T-helper 1 cell treated with Interleukin-12 subunit alpha and Interleukin-12 subunit beta and Interleukin-4 antibody, amounts not matched to agents 30 ng/mL and 1 ng/mL, for 36 hours (primary cell): ENCODE measurements around the gene KCNA2. TPM values are rescaled to one million over a fixed set of nuclear protein-coding genes. Genes with fewer than 3 reads are reported as not detected.

Experiments used
- intact Hi-C: fragments of 100-400 bp; cut with micrococcal nuclease; formaldehyde crosslinking; loops from one replicate; pipeline ENCODE4 v1.15.1; 2024
- total RNA-seq: library from RNA; stranded (reverse); gene quantifications from 2 replicates; pipeline ENCODE4 v1.2.3, GENCODE V29; 2022

The KCNA2 gene
- total RNA-seq, 1 donor from 2014 or later, result 10.7 TPM

- intact Hi-C loops, result no loop called here
Observed at GRCh38 chr1:110573314-110573713, 32.8 kb downstream of the KCNA2 start.

DNA sequence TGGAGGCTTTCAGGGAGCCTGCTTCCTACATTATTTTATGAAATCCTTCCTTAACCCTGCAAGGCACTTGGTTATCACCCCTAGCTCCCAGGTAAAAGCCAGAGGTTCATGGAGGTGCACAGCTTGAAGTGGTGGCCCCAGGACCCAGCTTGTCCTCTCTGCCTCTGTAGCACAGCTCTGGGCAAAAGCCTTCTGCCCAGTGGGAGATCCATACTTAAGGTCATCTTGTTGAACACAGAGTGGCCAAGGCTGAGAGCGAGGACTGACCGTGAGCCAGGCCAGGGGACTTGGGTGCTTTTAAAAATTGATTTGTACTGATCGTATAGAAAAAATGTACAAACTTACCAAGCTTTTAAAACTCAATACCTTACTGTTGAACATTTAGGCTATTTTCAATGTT lies 33.4 kb downstream of the KCNA2 start:
- intact Hi-C loops, result no loop called here

DNA sequence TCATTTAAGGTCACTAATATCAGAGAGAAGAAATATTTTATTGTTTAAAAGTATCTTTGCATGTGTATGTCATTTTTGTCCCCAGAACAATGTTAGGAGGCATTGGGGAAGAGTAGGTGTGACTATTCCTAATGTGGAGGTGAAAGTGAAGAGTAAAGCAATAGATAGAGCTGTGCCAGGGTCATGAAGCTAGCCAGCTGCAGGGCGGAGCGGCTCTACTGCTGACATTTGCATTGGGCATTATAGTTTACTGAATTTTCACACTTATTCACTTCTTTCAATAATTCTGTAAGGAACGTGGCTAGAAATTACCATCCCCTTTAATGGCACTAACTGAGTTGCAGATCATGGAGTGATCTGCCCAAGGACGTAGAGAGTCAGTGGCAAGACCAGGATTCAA lies 35.3 kb downstream of the KCNA2 start:
- intact Hi-C loops, result no loop called here

GRCh38 chr1:110570307-110570706 lies 35.9 kb downstream of the KCNA2 start:
- intact Hi-C loops, result no loop called here

GRCh38 chr1:110566836-110567235 lies 39.3 kb downstream of the KCNA2 start:
- intact Hi-C loops, result no loop called here

DNA sequence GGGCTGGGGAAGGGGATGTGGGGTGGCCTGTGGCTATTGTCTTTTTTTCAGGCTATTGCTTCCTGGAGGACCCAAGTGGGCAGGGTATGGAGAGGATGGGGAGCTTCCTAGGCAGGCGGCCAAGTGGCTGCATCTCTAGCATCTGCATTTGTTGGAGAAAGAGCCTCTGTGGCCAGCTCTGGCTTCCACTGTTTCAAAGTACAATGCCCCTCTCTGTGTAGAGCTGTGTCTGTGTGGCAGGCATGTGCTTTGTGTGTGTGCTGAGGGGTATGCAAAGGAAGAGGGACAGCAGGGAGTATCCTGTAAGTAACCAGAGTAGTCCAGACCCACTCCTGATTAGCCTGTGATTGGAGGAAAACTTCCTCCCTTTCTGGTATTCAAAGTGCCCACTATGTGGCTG lies 40.6 kb downstream of the KCNA2 start:
- intact Hi-C loops, result no loop called here

DNA sequence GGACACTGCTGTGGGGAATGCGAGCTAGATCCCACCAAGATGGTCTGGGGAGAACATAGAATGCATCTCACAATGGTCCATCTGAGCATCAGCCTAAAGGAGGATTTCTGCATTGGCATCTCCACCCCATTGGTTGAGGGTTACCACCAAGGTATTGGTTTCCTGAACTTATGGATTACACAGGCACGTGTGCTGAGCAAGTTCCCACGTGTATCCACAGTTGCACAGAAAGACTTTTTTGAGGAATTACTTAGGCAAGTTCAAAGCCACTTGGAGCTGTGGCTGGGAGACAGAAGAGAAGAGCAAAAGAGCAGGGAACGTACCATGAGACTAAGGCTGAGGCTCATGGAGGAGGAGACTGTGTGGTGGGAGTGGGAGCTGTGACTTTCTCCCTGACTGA lies 43.1 kb downstream of the KCNA2 start:
- intact Hi-C loops, result no loop called here

DNA sequence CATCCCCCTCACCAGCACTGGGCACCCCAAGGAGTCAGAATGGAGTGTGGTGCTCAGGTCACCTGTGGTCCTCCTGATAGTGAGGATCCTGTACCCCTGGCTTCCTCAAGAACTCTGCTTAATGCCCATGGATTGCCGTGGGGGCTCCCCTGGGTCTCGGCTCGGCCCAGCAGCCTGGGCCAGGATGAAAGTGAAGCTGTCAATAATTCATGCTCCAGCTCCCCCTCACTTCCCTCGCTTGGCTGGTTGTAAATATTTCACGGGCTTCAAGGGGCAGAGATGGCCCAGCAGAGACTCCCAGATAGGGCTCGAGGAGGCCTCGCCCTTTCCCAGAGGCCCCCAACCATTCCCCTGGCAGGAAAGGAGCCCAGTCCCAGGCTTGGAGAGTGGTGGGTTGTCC lies 44.6 kb downstream of the KCNA2 start:
- intact Hi-C loops, result no loop called here

DNA sequence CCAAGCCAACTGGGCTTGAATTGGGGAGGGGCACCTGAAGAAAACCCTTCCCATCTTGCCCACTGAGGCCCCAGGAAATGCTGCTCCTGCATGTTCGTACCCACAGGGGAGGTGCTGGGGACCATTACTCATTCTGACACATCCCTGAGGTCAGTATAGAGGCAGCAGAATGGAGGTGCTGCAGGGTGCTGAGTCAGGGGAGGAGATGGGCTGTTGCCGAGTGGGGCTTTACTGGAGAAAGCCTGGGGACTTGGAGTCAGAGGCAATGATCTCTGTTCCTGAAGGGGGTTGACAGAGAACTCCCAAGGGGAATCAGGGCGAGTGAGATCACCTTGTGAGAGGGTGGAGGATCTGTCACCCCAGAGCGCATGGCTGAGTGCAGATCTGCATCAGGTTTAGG lies 47.0 kb downstream of the KCNA2 start:
- intact Hi-C loops, result no loop called here

- intact Hi-C loops, result no loop called here
Observed at GRCh38 chr1:110557481-110557880, 48.7 kb downstream of the KCNA2 start.

DNA sequence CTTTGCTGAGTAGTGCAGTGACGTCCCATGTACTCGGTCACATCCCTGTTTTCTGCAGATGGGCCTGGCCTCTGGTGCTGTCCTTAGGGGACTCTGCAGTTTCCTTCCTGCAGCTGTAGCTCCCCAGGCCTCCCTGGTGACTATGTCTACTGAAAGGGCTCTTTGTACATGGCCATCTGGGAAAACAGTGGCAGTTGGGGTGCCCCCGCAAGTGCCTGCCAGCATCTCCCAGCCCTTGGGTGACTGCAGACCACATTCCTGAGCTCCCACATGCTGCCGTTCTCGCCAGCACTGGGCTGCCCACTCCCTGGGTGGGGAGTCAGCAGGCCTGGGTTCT lies 49.7 kb downstream of the KCNA2 start:
- intact Hi-C loops, result no loop called here

GRCh38 chr1:110555807-110556470 lies 50.2 kb downstream of the KCNA2 start:
- intact Hi-C loops, result loop anchor here (1.0 kb wide), 4 partner anchors 59 to 436 kb away; no protein-coding TSS in a partner anchor

DNA sequence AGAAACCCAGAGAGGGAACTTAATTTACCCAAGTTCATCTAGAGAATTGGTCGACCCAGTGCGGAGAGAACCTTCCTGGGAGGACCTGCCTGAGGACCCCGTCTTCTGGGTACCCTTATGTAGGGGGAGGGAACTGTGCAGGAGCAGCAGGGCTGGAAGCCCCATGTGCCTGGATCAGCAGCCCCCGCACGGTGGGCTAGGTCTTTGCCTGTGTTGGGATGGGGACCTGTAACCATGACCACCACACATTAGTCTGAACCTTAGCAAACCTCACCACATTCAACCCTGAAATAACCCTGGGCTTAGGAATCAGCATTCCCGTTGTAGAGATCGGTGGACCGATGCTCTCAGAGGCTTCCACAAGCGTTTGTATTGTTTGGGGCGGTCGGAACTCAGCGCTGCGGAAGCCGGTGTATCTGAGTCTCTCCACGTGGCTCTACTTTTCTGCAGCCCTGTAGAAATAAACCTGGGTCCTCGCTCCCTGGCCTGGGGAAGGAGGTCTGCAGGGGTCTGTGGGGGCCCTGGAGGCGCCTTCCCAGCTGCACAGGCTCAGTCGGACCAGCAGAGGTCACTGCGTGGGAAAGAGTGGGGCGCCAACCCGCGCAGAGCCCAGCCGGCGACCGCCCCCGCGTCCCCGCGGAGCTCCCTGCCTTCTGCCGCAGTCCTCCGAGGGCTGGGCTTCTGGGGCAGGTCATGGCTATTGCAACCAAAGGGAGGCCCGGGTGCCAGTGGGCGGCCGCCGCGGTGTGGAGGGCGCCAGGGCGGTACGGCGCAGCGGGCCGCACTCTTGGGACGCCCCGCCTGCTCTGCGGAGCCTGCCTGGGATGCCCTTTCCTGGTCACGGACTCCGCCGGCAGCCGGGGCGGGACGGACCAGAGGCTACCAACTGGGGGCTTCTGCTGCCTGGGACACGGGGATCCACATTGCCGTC lies 51.0 kb downstream of the KCNA2 start:
- intact Hi-C loops, result loop anchor here (1.0 kb wide), 4 partner anchors 60 to 437 kb away; no protein-coding TSS in a partner anchor

GRCh38 chr1:110551278-110551809 lies 54.8 kb downstream of the KCNA2 start:
- intact Hi-C loops, result no loop called here

GRCh38 chr1:110549831-110550230 lies 56.3 kb downstream of the KCNA2 start:
- intact Hi-C loops, result no loop called here

DNA sequence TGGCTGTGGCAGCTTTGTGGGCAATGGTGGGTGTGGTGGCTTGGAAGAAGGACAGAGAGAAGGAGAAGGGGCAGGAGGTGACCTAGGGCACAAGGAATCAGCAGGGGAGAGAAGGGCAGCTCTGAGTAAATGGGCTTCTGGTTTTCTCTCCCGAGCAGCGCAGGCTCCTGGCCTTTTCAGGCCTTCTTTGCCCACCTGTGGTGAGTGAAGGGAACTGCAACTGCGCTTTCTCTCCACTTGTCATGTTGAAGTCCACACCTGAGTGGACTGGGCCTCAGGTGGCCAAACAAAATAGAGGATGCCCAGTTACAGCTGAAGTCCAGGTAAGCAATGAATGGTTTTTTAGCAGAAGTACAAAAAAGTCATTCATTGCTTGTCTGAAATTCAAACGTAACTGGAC lies 57.8 kb downstream of the KCNA2 start:
- intact Hi-C loops, result no loop called here

GRCh38 chr1:110547017-110547416 lies 59.1 kb downstream of the KCNA2 start:
- intact Hi-C loops, result no loop called here

DNA sequence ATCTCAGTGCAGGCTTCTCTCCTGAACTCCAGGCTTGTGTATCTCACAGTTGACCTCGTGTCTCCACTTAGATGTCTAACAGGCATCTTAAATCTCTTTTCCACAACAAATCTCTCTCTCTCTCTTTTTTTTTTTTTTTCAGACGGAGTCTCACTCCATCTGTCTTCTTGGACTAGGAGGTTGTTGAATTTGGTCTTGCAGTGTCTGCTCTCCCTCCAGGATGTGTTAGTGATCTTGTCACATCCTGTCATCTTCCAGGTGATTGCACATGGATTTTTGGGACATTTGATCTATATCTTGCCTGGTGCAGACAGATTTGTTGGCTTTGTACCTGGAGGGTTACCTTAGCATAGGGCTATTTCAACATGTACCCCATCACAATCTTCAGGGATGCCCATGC lies 60.7 kb downstream of the KCNA2 start:
- intact Hi-C loops, result no loop called here

DNA sequence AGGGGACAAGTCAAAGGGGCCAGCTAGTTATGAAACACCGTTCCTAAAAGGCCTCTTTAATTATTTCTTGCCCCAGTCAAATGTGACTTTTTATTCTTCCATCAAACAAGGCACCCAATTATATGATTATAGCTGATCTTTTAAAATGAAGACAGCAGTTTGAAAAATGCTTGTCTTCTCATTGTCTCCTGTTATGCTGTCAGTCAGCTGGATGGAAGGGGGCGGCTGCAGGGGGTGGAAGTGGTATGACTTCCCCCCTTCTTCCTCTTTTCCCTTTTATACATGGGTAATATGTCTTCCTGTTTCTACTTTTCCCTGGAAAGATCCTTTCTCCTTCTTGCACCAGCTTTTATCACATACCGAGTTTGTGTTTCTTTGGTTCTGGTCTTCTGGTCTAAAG lies 61.4 kb downstream of the KCNA2 start:
- intact Hi-C loops, result no loop called here
